AG04449 (cell line): ENCODE measurements around the gene KIF13A.
"Not testable (repeated sequence)": the region's sequence is repeated elsewhere in the genome, so short reads cannot be mapped to it uniquely, and the experiment has no call there.

ENCODE experiments used
- CTCF ChIA-PET: fragments of 350-600 bp; formaldehyde crosslinking; extraction: SDS; loops from one replicate; lab custom pipeline; 2021; ENCODE audit warnings: antibody characterized with exemption; lab: Yijun Ruan, JAX
- POLR2A ChIA-PET: fragments of 400-600, 350-600 bp; formaldehyde crosslinking; extraction: SDS; loops from one replicate; lab custom pipeline; 2020; ENCODE audit warnings: antibody characterized with exemption, inconsistent platforms; lab: Yijun Ruan, JAX
- DNase-seq: peaks from one replicate; pipeline ENCODE4 v3.0.0-alpha.2; 2010; ENCODE audit warnings: low read depth, low spot score
- H3K4me3 ChIP-seq: 2 replicates; pipeline ENCODE4 v1.5.1; 2011; ENCODE audit warnings: low read depth, mild to moderate bottlenecking, control low read depth, low read length
- CTCF ChIP-seq: IDR thresholded peaks from one replicate; pipeline ENCODE4 v1.5.1; 2011; ENCODE audit warnings: mild to moderate bottlenecking, moderate library complexity, low read length, control low read depth, inconsistent platforms; ENCODE audit not compliant: insufficient read depth; ENCODE audit errors: missing control alignments

KIF13A gene

GRCh38 chr6:17984399-17984798 lies 3.0 kb downstream of the KIF13A start:
- no peak for DNase-seq
- ChIA-PET CTCF (interaction anchor here (1.5 to 3.8 kb wide), 4 partner anchors 10 to 138 kb away, joined by 4 to 21 read pairs (median 6); partner anchors contain the start of gene NHLRC1), POLR2A (no interaction called here)
- TF ChIP-seq CTCF, result no peak
- no peak overlapping the region for H3K4me3 ChIP-seq

GRCh38 chr6:17983730-17984129 lies 3.7 kb downstream of the KIF13A start:
- DNase-seq, result no peak
- POLR2A ChIA-PET, result no interaction called here

GRCh38 chr6:17980329-17980728 lies 7.1 kb downstream of the KIF13A start:
- POLR2A ChIA-PET, result interaction anchor here (0.7 kb wide), 1 partner anchor 92 kb away, joined by 3 read pairs; no protein-coding TSS in a partner anchor
- H3K4me3 ChIP-seq, result no peak overlapping the region
- CTCF ChIA-PET, result interaction anchor here (3.1 kb wide), 1 partner anchor 142 kb away, joined by 9 read pairs; the partner anchor contains the start of gene NHLRC1
- TF ChIP-seq CTCF, result no peak
- DNase-seq, result no peak

More at GRCh38 chr6:17983730-17984129, 3.7 kb downstream of the KIF13A start:
- H3K4me3 ChIP-seq, result no peak overlapping the region
- CTCF ChIA-PET, result interaction anchor here (1.6 to 3.1 kb wide), 2 partner anchors 136 to 138 kb away, joined by 5 to 9 read pairs; partner anchors contain the start of gene NHLRC1
- TF ChIP-seq CTCF, result no peak

GRCh38 chr6:17979479-17979878 lies 8.0 kb downstream of the KIF13A start:
- no peak for DNase-seq
- ChIA-PET POLR2A (no interaction called here), CTCF (no interaction called here)
- no peak for TF ChIP-seq CTCF
- no peak overlapping the region for H3K4me3 ChIP-seq

- H3K4me3 ChIP-seq, POLR2A ChIA-PET, DNase-seq: not testable (repeated sequence)
- CTCF ChIA-PET, result interaction anchor here (1.2 kb wide), 1 partner anchor 34 kb away, joined by 3 read pairs; no protein-coding TSS in a partner anchor
Observed at GRCh38 chr6:17976258-17976657, 11.2 kb downstream of the KIF13A start.

DNA sequence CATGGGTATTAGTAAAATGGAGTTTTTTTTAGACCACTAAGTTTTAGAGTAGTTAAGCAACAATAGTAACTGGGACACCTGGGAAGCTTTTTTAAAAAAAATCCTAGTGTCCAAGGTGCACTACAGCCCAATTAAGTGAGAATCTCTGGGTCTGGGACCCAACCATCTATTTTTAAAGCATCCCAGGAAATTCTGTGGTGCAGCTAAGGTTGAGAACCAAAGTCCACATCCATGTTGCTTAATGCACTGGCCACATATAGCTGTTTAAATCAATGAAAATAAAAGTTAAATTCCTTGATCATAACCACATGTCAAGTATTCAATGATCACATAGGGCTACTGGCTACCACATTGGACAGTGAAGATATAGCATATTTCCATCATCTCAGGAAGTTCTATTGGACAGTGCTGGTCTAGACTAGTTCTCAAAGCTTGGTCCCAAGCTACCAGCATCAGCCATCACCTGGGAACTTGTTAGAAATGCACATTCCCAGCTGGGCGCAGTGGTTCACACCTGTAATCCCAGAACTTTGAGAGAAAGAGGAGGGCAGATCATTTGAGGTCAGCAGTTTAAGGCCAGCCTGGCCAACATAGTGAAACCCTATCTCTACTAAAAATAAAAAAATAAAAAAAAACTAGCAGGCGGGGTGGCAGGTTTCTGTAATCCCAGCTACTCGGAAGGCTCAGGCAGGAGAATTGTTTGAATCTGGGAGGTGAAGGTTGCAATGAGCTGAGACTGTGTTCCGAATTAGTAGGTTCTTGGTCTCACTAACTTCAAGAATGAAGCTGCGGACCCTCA lies 12.7 kb downstream of the KIF13A start:
- ChIA-PET CTCF (interaction anchor here (0.5 to 1.0 kb wide), 3 partner anchors 11 to 148 kb away, joined by 3 read pairs; no protein-coding TSS in a partner anchor), POLR2A (interaction anchor here (0.8 to 1.2 kb wide), 2 partner anchors 12 to 107 kb away, joined by 3 read pairs; partner anchors contain the start of gene KIF13A)
- DNase-seq, result no peak
- no peak overlapping the region for H3K4me3 ChIP-seq
- no peak for TF ChIP-seq CTCF
